PC-9 (cell line): Measurements from ENCODE around the gene ALKBH6.

ENCODE experiments used
- CTCF ChIP-seq: fragments of 200-600 bp; sonication (generic); conservative IDR thresholded peaks from 2 replicates; pipeline ENCODE4 v1.6.1; 2017; ENCODE audit warnings: mixed run types, antibody characterized with exemption, mild to moderate bottlenecking, moderate library complexity
- EZH2 ChIP-seq: fragments of 200-600 bp; sonication (generic); IDR thresholded peaks from 2 replicates; pipeline ENCODE4 v1.8.0; 2017; ENCODE audit warnings: antibody characterized with exemption, low read depth

GRCh38 chr19:35963514-35963913 lies 50.5 kb downstream of the ALKBH6 start:
- no peak for TF ChIP-seq CTCF
- no peak for TF ChIP-seq EZH2
